ENCODE data around the gene STIM1.
"Not testable (repeated sequence)": the region's sequence is repeated elsewhere in the genome, so short reads cannot be mapped to it uniquely, and the experiment has no call there.

STIM1 gene

DNA sequence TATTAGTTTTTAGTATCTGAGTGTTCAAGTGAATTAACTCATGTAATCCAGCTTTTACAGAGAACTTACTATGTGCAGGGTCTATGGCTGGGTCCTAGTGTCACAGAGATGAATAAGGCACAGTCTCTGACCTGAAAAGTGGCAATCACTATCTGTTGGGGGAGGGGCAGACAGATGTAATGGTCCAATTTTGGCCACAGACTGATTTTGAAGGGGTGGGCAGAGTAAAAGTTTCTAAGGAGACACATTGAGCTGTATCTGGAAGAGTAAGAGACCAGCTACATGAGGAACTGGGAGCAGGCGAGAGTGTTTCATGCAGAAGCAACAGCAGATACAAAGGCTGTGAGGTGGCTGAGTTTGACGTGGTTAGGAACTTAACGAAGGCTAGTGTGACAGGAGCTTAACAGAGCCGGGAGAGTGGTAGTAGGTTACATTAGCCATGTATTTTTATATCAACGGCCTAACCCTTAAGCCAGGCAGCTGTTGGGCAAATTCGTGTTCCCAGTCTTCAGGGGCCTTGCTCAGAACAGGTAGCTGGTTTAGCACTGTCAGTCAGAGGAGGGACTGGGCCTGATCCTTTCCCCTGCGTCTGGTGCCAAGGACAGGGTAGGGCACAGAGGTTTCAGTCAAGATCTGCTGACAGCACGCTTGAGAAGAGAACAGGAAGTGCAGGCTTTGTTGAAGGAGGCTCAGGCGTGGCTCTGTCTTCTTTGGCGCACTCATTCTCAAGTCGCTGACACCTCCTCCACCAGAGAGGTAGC, 1.4 kb upstream of the STIM1 start:
- no peaks in the 10 kb centered on the region for H3K36me3 ChIP-seq (ENCODE audit: control insufficient read depth, insufficient read depth, low read length)
- 83 to 88% methylated on average over 11 of the region's 11 CpGs for WGBS, 2 experiments
- H3K27me3 ChIP-seq (ENCODE audit: control insufficient read depth, insufficient read depth, low read length, poor library complexity, severe bottlenecking): peaks cover 13% of the 10 kb centered on the region
- no peak overlapping the region for H3K27ac ChIP-seq (ENCODE audit: insufficient read depth, low read depth, low read length, poor library complexity, severe bottlenecking)
- no peak overlapping the region for H3K4me3 ChIP-seq (ENCODE audit: insufficient read depth, low read depth, low read length)
- H3K4me1 ChIP-seq (ENCODE audit: control insufficient read depth, insufficient read depth, low read length): peaks cover 7% of the 10 kb centered on the region
- no peaks in the 10 kb centered on the region for H3K9me3 ChIP-seq (ENCODE audit: control insufficient read depth, low read length)

DNA sequence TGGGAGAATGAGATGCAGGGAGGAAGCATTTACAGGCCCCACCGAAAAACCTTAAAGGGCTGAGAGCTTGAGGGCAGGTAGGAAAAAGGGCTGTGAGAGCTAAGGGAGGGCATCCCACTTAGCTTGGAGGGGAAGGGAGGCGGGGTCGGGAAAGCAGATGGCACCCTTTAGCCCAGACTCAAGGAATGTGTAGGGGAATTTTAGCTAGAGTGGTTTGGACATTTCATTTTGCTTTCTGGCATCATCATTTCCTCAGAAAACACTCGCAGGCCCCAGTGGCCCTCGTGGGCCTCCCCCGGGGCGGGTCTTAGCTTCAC, 846 bp upstream of the STIM1 start:
- no peak overlapping the region for H3K27ac ChIP-seq (ENCODE audit: insufficient read depth, low read depth, low read length, poor library complexity, severe bottlenecking)
- WGBS, 2 experiments: 27% methylated on average over 7 of the region's 7 CpGs
- peaks cover 13% of the 10 kb centered on the region for H3K27me3 ChIP-seq (ENCODE audit: control insufficient read depth, insufficient read depth, low read length, poor library complexity, severe bottlenecking)
- peaks cover 7% of the 10 kb centered on the region for H3K4me1 ChIP-seq (ENCODE audit: control insufficient read depth, insufficient read depth, low read length)
- no peaks in the 10 kb centered on the region for H3K9me3 ChIP-seq (ENCODE audit: control insufficient read depth, low read length)
- H3K36me3 ChIP-seq (ENCODE audit: control insufficient read depth, insufficient read depth, low read length): no peaks in the 10 kb centered on the region
- peak overlapping the region; percentile 64 for H3K4me3 ChIP-seq (ENCODE audit: insufficient read depth, low read depth, low read length)

DNA sequence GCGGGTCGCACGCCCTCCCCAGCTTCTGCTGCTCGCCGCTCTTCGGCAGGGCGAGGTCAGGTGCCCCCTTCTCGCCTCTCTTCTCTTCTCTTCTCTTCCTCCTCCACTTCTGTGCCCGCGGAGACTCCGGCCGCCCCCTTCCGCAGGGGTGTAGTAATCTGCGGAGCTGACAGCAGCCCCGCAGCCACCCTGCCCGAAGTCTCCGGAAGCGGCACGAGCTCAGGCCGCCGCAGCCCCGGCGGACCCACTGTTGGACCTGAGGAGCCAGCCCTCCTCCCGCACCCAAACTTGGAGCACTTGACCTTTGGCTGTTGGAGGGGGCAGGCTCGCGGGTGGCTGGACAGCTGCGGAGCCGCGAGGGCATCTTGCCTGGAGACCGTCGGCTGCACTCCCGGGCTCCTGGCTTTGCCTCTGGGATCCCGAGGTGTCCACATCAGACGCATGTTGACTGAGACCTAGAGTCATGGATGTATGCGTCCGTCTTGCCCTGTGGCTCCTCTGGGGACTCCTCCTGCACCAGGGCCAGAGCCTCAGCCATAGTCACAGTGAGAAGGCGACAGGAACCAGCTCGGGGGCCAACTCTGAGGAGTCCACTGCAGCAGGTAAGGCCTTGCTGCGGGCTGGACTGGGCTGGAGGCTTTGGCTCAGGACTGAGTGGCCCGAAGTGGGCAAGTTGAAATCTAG, 486 bp downstream of the STIM1 start:
- H3K9me3 ChIP-seq (ENCODE audit: control insufficient read depth, low read length): no peaks in the 10 kb centered on the region
- H3K27ac ChIP-seq (ENCODE audit: insufficient read depth, low read depth, low read length, poor library complexity, severe bottlenecking): no peak overlapping the region
- no peaks in the 10 kb centered on the region for H3K36me3 ChIP-seq (ENCODE audit: control insufficient read depth, insufficient read depth, low read length)
- WGBS, 2 experiments: 13 to 14% methylated on average over 40 of the region's 40 CpGs
- peaks cover 7% of the 10 kb centered on the region for H3K4me1 ChIP-seq (ENCODE audit: control insufficient read depth, insufficient read depth, low read length)
- peak overlapping the region; percentile 64 for H3K4me3 ChIP-seq (ENCODE audit: insufficient read depth, low read depth, low read length)
- peaks cover 13% of the 10 kb centered on the region for H3K27me3 ChIP-seq (ENCODE audit: control insufficient read depth, insufficient read depth, low read length, poor library complexity, severe bottlenecking)

DNA sequence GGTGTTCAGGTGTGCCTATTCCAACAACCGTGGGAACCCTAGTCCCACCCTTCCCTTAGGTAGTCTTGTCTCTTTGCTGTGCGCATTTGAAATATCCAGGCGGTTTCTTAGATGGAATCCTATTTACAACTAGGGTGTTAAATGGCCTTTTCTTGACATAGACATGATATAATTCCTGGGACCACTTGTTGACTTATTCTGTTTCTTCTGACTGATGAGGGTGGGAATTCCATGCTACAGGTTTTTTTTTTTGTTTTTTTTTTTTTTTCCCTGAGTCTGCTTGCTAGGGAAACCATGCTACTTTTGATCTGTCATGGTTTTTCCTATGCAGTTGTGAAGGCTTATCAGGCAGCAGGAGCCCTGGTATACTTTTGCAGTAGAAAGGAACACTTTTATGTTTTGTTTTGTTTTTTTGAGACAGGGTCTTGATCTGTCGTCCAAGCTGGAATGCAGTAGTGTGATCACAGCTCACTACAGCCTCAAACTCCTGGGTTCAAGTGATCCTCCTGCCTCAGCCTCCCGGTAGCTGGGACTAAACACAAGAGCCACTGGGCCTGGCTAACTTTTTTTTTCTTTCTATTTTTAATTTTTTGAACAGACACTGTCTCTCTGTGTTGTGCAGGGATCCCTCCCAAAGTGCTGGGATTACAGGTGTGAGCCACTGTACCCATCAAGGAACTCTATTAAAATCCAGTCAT, 1.5 kb downstream of the STIM1 start:
- Histone ChIP-seq H3K9me3 (ENCODE audit: control insufficient read depth, low read length) (no peaks in the 10 kb centered on the region), H3K27ac (ENCODE audit: insufficient read depth, low read depth, low read length, poor library complexity, severe bottlenecking) (no peak overlapping the region), H3K36me3 (ENCODE audit: control insufficient read depth, insufficient read depth, low read length) (no peaks in the 10 kb centered on the region), H3K4me3 (ENCODE audit: insufficient read depth, low read depth, low read length) (no peak overlapping the region), H3K4me1 (ENCODE audit: control insufficient read depth, insufficient read depth, low read length) (peaks cover 7% of the 10 kb centered on the region), H3K27me3 (ENCODE audit: control insufficient read depth, insufficient read depth, low read length, poor library complexity, severe bottlenecking) (peaks cover 13% of the 10 kb centered on the region)
- WGBS, 2 experiments: 87 to 90% methylated on average over 5 of the region's 5 CpGs

DNA sequence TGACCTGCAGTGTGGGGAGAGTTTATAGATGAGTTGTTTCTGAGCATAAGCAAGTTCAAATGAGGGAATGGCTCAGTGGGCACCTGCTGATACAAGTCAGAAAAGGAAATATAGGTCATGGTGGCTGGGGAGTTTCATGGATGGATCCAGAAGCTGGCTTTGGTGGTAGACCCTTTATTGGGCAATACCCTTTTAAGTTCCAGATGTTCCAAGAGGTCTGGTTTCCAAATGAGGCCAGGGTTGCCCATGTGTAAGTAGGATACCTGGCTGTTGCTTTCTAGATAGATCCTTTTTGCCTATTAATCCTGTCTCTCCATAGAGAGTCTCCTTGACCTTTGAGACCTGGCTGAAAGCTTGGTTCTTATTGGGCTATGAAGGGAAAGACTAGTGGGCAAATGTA, 2.2 kb downstream of the STIM1 start:
- Histone ChIP-seq H3K4me3 (ENCODE audit: insufficient read depth, low read depth, low read length) (no peak overlapping the region), H3K27me3 (ENCODE audit: control insufficient read depth, insufficient read depth, low read length, poor library complexity, severe bottlenecking) (peaks cover 17% of the 10 kb centered on the region), H3K27ac (ENCODE audit: insufficient read depth, low read depth, low read length, poor library complexity, severe bottlenecking) (no peak overlapping the region), H3K4me1 (ENCODE audit: control insufficient read depth, insufficient read depth, low read length) (peaks cover 7% of the 10 kb centered on the region), H3K9me3 (ENCODE audit: control insufficient read depth, low read length) (no peaks in the 10 kb centered on the region), H3K36me3 (ENCODE audit: control insufficient read depth, insufficient read depth, low read length) (no peaks in the 10 kb centered on the region)

DNA sequence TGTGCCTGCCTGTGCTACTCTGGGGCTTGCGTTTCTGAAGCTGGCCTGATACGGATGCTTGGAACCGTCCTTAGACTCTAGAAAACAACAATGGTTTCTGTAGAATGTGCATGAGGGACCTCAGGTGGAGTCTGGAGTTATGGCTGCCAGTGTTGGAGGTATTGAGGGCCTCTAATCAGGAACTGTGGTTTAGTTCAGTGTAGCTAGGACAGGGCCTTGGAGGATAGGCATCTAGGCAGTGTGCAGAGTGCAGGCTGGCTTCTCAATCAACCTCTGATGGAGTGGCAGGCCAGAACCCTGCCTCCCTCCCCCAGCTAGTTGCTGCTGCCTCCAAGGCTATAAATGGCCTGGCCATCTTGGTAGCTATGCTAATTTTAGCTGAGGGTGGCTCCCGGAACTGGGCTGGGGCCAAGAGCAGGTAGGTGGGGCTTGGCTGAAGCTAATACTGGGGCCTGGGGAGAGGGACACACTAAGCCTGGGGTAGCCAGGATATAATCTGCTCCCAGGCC, 4.0 kb downstream of the STIM1 start:
- Histone ChIP-seq H3K36me3 (ENCODE audit: control insufficient read depth, insufficient read depth, low read length) (no peaks in the 10 kb centered on the region), H3K9me3 (ENCODE audit: control insufficient read depth, low read length) (no peaks in the 10 kb centered on the region), H3K4me1 (ENCODE audit: control insufficient read depth, insufficient read depth, low read length) (peaks cover 7% of the 10 kb centered on the region), H3K27ac (ENCODE audit: insufficient read depth, low read depth, low read length, poor library complexity, severe bottlenecking) (no peak overlapping the region), H3K27me3 (ENCODE audit: control insufficient read depth, insufficient read depth, low read length, poor library complexity, severe bottlenecking) (peaks cover 17% of the 10 kb centered on the region), H3K4me3 (ENCODE audit: insufficient read depth, low read depth, low read length) (no peak overlapping the region)
- WGBS, 2 experiments: 77 to 81% methylated on average over 4 of the region's 4 CpGs

DNA sequence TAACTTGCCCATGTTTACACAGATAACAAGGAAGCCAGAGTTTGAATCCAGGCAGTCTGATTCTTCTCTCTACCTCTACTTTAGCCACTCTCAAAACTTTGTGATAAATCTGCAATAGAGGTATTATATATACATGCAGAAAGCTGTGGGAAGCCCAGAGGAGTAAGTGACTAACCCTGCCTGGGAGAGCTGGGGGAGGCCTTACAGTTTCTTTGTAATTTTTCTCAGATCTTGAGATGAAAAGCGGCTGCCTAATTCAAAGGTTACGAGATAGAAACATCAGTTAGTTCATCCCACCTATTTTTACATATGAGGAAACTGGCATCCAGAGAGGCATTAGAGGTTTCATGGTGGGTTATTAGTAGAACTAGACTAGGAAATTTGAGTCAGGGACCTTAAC, 4.9 kb downstream of the STIM1 start:
- Histone ChIP-seq H3K4me1 (ENCODE audit: control insufficient read depth, insufficient read depth, low read length) (peaks cover 7% of the 10 kb centered on the region), H3K27me3 (ENCODE audit: control insufficient read depth, insufficient read depth, low read length, poor library complexity, severe bottlenecking) (peaks cover 17% of the 10 kb centered on the region), H3K27ac (ENCODE audit: insufficient read depth, low read depth, low read length, poor library complexity, severe bottlenecking) (no peak overlapping the region), H3K4me3 (ENCODE audit: insufficient read depth, low read depth, low read length) (no peak overlapping the region), H3K9me3 (ENCODE audit: control insufficient read depth, low read length) (no peaks in the 10 kb centered on the region), H3K36me3 (ENCODE audit: control insufficient read depth, insufficient read depth, low read length) (no peaks in the 10 kb centered on the region)
- WGBS, 2 experiments: 97 to 100% methylated on average over 1 to 2 of the region's 2 CpGs

DNA sequence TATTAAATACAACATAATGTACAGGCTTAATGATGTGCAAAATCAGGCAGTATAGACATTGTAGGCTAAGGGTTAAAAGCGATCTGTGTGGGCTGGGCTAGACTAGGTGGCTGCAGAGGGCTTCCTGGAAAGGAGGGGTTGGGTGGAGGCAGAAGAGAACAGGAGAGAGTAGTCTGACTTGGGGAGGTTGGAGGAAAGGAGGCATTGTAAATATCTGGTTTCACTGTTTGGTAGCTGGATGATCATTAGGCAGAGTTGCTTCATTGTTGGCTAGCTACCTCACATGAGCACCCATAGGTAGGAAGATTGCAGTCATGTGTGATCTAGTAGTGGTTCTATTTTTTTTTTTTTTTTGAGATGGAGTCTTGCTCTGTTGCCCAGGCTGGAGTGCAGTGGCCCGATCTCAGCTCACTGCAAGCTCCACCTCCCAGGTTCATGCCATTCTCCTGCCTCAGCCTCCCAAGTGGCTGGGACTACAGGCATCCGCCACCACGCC, 5.5 kb downstream of the STIM1 start:
- not testable (repeated sequence) for H3K4me1 ChIP-seq (ENCODE audit: control insufficient read depth, insufficient read depth, low read length); H3K9me3 ChIP-seq (ENCODE audit: control insufficient read depth, low read length); H3K27ac ChIP-seq (ENCODE audit: insufficient read depth, low read depth, low read length, poor library complexity, severe bottlenecking); H3K4me3 ChIP-seq (ENCODE audit: insufficient read depth, low read depth, low read length); H3K36me3 ChIP-seq (ENCODE audit: control insufficient read depth, insufficient read depth, low read length)
- peaks cover 15% of the 10 kb centered on the region for H3K27me3 ChIP-seq (ENCODE audit: control insufficient read depth, insufficient read depth, low read length, poor library complexity, severe bottlenecking)
- WGBS, 2 experiments: 87 to 91% methylated on average over 4 of the region's 4 CpGs

DNA sequence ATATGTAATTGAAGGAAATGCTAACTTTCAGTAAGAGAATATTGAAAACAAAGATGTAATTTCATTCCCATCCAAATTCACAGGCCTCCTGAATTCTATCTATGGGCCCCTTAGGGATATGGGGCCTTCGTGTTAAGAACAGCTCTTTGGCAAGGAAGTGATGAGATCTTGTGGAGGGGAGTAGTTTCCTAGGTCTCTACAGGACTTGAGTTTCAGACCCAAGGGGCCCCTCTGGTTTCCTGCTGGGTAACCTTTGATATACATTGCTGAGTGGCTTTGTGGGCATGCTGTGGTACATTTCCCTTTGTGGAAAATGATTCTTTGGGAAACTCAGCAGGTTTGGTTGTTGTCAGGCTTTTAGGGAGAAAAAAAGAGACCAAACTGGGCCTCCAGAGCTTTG, 6.2 kb downstream of the STIM1 start:
- Histone ChIP-seq H3K36me3 (ENCODE audit: control insufficient read depth, insufficient read depth, low read length) (no peaks in the 10 kb centered on the region), H3K27me3 (ENCODE audit: control insufficient read depth, insufficient read depth, low read length, poor library complexity, severe bottlenecking) (peaks cover 7% of the 10 kb centered on the region), H3K27ac (ENCODE audit: insufficient read depth, low read depth, low read length, poor library complexity, severe bottlenecking) (no peak overlapping the region), H3K9me3 (ENCODE audit: control insufficient read depth, low read length) (no peaks in the 10 kb centered on the region), H3K4me1 (ENCODE audit: control insufficient read depth, insufficient read depth, low read length) (peaks cover under 1% of the 10 kb centered on the region), H3K4me3 (ENCODE audit: insufficient read depth, low read depth, low read length) (no peak overlapping the region)
- WGBS, 2 experiments: 7 to 8% methylated on average over 1 of the region's 1 CpG

All from ectodermal cell (in vitro differentiated cells).